Measurements from ENCODE around the gene PHEX.

PHEX gene

GRCh38 chrX:22032084-22032483 lies at the start of gene PHEX:
Gene PHEX (plus strand): TSS chrX:22032325. CDS start chrX:22033006, 681 bp downstream.
- no peak for DNase-seq

GRCh38 chrX:21985332-21985777 lies 46.8 kb upstream of the PHEX start:
- DNase-seq: peak; percentile 79

DNA sequence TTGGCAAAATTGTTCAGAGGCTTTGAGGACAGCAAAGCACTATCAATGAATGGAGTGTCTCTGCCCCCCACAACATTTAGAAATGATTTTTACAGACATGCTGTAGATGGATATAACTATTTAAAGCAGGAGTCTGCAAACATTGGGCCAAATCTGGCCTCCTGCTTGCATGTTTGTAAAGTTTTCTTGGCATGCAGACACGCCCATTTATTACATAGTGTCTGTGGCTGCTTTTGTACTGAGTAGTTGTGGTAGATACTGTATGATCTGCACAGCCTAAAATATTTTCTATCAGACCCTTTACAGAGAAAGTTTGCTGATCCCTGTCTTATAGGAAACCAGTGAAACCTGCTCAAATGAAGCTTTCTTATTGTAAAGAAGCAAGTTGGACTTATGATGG lies 45.5 kb upstream of the PHEX start:
- no peak for DNase-seq

DNA sequence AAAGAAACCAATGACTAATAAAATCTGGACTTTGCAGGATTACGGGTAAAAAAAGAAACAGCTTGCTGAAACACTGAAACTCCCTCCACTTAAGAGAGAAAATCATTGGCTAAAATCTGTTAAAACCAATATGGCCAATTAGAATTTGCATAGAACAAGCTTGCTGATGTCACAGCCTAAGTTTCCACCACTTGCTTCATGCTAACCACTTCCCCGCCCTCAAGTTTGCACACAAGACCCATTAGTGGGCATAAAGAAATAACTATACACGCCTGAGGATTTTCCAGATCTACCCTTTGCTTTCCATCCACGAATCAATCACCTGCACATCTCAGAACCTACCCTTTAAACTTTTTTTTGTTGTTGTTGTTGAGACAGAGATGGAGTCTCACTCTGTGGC lies 42.7 kb upstream of the PHEX start:
- DNase-seq: no peak

DNA sequence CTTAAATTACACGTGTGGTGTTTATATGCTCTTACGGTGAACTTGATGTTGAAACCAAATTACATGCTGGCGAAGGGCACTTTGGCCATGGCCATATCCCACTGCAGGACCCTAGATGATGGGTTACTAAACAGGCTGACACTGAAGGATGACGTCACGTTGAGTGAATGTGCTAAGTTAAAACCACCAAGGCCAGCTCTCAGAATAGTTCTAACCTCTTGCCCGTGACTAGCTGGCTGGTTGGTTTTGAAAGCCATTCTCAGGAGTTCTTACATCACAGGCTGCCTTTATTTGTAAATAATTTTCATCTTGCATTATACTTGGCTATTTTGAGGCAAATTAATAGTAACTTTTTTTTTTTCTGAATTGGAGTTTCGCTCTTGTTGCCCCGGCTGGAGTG lies 41.3 kb upstream of the PHEX start:
- no peak for DNase-seq

- no peak for DNase-seq
Observed at GRCh38 chrX:21991504-21991903, 40.6 kb upstream of the PHEX start.

DNA sequence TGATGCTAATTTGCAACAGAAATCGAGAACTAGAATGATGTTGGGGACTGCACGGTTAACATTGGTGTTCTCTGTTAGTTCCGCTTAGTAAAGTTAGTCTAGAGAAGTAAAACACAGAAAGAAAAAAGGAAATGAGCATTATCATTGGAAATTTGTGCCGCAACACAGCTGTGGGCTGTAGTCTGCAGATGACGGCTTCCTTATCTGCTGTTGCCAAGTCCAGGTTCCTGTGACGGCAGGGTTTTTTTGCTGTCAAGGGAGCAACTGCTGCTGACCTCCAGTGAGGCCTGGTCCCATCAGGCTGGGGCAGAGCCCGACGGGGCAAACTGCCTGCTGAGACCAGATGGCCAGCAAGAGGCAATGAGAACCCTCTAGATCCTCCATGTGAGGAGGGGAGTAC lies 38.9 kb upstream of the PHEX start:
- peak; percentile 63 for DNase-seq

- DNase-seq: no peak
Observed at GRCh38 chrX:21996872-21997455, 35.2 kb upstream of the PHEX start.

GRCh38 chrX:21998037-21998436 lies 34.1 kb upstream of the PHEX start:
- no peak for DNase-seq

DNA sequence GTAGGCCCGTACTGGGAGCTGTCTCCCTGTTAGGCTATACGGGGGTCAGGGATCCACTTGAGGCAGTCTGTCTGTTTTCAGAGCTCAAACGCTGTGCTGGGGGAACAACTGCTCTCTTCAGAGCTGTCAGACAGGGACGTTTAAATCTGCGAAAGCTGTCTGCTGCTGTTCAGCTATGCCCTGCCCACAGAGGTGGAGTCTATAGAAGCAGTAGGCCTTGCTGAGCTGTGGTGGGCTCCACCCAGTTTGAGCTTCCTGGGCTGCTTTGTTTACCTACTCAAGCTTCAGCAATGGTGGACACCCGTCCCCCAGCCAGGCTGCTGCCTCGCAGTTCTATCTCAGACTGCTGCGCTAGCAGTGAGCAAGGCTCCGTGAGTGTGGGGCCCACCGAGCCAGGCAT lies 27.3 kb upstream of the PHEX start:
- DNase-seq: no peak

- DNase-seq: no peak
Observed at GRCh38 chrX:22012051-22012450, 20.1 kb upstream of the PHEX start.

GRCh38 chrX:22012931-22013330 lies 19.2 kb upstream of the PHEX start:
- no peak for DNase-seq

- no peak for DNase-seq
Observed at GRCh38 chrX:22015139-22015750, 16.9 kb upstream of the PHEX start.

DNA sequence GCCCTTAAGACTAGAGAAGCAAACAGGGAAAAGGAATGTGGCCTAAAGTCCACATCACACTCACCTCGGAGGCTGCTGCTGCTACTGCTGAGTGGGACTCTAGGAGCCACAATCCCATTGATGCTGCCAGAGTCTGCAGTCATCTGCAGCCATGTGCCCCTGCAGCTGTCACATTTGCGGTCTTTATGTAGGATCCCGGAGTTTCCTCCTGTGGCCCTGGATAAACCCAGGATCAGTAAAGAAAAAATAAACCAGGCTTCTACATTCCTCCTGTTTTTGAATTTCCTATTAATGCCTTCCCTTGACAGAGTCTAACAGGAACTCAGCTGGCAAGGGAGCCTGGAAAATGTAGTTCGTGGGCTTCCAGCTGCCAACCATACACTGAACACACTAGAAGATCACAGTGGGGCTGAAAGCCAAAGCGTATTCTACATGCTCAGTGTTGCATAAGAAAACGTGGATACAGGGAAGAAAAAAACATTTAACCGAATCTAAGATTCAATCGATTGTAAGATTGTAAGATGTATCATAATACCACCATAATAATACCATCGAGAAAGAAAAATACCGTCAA lies 10.3 kb upstream of the PHEX start:
- no peak for DNase-seq

DNA sequence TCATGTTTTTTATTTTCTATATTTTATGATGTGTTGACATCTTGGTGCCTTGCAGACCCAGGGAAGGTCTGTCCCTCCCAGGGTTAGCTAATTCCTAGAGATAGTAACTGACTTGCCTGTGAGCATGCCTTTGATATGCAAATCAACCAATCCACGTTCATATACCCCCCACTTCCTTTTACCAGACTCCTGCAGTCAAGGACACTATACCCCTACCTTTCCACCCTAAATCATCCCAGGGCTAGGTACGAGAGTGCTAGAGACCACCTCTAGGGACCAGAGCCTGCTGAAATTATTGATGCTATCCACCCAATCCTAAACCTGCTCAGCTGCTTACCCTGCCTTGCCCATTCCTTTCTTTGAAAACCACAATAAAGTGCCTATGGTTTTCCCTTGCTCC lies 7.5 kb upstream of the PHEX start:
- no peak for DNase-seq

- DNase-seq: no peak
Observed at GRCh38 chrX:22025751-22026150, 6.4 kb upstream of the PHEX start.

GRCh38 chrX:22026731-22027130 lies 5.4 kb upstream of the PHEX start:
- no peak for DNase-seq

- no peak for DNase-seq
Observed at GRCh38 chrX:22032506-22032905, 381 bp downstream of the PHEX start.

DNA sequence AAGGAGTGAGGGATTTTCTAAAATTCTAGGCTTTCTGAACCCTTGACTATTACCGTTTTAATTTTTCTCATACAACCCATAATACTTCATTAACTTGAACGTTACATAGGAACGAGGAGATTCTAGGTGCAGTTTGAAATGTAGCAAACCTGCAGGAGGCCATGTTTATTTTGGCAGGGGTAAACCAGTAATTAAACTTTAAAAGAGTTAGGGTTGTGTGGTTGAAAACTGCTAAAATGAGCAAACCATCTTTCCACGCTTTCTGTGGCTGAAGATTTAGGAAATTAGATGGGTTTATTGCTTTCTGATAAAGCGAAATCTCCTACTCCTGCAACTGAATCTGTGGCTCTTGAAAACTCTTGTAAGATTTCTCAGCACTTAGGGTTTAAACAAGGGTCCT lies 1.7 kb downstream of the PHEX start:
- DNase-seq: no peak

- no peak for DNase-seq
Observed at GRCh38 chrX:22035236-22035635, 3.1 kb downstream of the PHEX start.

DNA sequence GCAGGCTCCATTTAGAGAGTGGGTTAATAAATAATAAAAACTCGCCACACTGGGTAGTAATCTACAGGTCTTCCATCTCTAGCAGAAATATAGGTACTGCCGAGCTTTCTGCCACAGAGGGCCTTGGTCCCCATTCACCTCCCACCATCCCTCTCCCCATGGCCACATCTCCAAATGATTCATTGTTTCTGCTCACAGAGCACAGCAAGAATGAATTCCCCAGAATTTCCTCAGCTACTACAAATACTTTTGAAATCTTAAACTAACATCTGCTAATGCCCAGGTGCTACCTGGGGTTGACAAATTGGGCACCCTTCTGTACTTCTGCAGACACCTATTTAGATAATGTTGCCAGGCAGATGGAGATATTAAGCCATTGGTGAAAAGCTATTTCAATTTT lies 5.1 kb downstream of the PHEX start:
- no peak for DNase-seq

DNA sequence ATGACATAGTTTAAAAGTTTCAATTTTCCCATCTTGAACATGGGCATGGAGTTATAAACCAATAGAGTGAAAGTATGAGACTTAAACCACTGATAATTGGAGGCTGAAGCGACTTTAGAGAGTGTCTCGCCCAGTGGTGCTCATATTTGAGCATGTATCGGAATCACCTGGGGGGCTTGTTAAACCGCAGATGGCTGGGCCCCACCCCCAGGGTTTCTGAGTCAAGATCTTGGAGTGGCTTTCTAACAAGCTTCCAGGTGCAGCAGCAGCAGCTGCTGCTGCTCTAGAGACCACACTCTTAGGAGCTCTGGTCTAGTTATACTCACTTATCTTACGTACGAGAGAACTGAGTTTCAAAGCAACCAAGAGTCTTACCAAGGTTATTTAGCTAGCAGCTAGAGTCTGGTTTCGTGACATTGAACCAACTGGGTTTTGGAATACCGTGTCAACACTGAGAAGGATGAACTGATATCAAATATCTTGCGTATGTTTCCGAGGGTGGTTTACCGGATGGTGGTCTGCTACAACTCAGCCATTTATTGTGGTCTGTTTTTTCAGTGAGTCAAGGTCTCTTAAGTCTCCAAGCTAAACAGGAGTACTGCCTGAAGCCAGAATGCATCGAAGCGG lies 5.9 kb downstream of the PHEX start:
- no peak for DNase-seq

DNA sequence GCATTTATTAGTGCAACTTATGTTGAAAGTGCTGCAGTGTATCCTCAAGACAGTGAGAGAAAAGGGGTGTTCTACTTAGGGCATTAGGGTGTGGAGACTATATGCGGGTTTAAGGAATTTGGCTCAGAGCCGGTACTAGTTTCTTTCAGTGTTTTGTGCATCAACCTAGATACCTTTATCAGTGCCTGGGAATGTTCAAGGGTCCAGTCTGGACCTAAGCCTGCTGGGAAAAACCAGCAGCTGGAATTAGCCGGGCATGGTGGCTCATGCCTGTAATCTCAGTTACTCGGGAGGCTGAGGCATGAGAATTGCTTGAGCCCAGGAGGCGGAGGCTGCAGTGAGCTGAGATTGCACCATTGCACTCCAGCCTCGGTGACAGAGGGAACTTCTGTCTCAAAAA lies 7.4 kb downstream of the PHEX start:
- DNase-seq: no peak

- no peak for DNase-seq
Observed at GRCh38 chrX:22040184-22040583, 8.1 kb downstream of the PHEX start.
